ENCODE measurements around the gene SST.

- TF ChIP-seq CTCF (IDR thresholded peaks at IDR 0.05) (no peak), POLR2A (IDR thresholded peaks at IDR 0.05) (no peak)
Observed at GRCh38 chr3:187626581-187626980, 43.6 kb downstream of the SST start.
